ENCODE data around the gene MYLK2.
"Not testable (repeated sequence)": the region's sequence is repeated elsewhere in the genome, so short reads cannot be mapped to it uniquely, and the experiment has no call there.

Gene MYLK2

GRCh38 chr20:31815408-31816188, 3.6 kb upstream of the MYLK2 start:
- no peak for DNase-seq (ENCODE audit: low read depth in 3 of 3)

DNA sequence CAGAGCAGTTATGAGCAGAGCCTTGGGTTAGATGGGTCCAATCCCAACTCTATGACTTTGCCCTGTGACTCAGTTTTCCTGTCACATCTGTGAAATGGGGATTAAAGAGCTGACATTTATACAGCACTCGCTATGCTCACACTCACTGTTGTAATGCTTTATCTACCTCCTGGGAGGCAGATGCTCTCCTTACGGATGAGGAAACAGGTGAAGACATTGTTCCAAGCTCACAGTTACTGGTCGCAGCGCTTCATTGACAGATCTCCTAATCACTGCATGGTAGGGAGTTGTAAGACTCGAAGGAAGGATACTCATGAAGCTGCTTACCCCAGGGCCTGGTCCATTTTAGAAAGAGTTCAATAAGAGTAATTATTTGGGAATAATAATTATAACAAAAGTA, 2.9 kb upstream of the MYLK2 start:
- DNase-seq (ENCODE audit: low read depth in 3 of 3): no peak

GRCh38 chr20:31817461-31817860, 1.7 kb upstream of the MYLK2 start:
- no peak for DNase-seq (ENCODE audit: low read depth in 3 of 3)

DNA sequence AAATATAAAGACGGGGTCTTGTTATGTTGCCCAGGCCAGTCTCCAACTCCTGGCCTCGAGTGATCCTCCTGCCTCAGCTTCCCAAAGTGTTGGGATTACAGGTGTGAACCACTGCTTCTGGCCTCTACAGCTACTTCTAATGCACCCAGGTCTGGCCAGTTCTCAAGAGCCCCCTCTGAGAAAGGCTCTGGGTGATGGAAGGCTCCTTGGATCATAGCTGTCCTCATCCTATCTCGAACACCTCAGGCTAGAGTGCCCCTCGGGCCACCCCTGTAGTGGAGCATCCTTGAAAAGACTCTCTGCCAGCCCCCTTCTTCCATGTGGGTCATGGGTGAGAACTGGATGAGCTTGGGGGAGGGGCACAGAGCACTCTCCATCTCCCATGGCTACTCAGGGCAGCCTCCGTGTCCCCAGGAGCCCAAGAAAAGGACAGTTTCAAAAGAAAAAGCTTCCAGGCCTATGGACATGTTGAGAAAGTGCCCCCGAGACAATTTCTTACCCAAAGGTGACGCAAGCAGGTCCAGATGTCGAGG, 714 bp upstream of the MYLK2 start:
- DNase-seq (ENCODE audit: low read depth in 3 of 3): no peak

- no peak for DNase-seq (ENCODE audit: low read depth in 3 of 3)
These were observed 1.1 kb downstream of the MYLK2 start for GRCh38 chr20:31820228-31820627.

- no peak for DNase-seq (ENCODE audit: low read depth in 3 of 3)
These were observed 2.3 kb downstream of the MYLK2 start for GRCh38 chr20:31821427-31821826.

DNA sequence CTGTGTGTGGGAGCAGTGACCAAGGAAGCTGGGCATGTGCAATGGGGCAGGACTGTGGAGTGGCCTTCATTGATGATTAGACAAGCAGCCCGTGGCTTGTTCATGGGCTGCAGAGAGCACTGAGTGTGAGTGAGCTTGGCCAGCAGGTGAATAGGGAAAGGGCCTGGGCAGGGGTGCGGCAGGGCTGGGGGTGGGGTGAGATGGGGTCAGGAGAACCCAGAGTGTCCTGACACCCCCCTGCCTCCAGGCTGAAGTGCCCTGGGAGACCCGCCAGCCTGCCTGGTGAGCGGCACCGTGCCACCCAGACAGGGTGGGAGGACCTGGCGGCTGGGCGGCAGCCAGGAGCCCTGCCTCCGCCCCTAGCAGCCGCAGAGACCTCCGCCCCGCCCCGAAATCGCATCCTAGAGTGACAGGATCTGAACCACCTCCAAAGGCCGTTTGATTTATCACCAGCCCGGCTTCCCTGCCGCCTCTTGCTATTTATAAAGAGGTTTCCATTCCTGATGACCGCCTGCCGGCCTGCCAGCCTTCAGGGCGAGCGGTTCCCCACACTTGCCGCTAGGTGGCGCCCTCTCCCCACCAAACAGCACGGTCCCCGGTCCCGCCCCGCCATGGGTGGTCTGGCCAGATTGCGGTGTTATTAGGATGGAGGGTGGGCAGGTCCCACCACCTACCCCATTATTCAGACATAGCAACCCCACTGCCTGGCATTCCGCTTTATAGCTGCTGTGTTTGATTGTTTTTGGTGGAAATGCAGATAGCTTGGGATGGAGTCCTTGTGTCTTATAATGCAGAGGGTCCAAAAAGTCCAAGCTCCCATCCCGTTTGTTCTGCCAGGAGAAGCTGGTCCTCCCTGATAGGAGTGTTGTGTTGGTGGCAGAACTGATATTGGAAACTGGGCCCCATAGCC, 3.5 kb downstream of the MYLK2 start:
- peak; percentile 48 to 65 (median 55) for DNase-seq (ENCODE audit: low read depth in 3 of 3)

- no peak for DNase-seq (ENCODE audit: low read depth in 3 of 3)
These were observed 4.4 kb downstream of the MYLK2 start for GRCh38 chr20:31823360-31824124.

- DNase-seq (ENCODE audit: low read depth in 3 of 3): no peak
These were observed 4.9 kb downstream of the MYLK2 start for GRCh38 chr20:31824125-31824485.

DNA sequence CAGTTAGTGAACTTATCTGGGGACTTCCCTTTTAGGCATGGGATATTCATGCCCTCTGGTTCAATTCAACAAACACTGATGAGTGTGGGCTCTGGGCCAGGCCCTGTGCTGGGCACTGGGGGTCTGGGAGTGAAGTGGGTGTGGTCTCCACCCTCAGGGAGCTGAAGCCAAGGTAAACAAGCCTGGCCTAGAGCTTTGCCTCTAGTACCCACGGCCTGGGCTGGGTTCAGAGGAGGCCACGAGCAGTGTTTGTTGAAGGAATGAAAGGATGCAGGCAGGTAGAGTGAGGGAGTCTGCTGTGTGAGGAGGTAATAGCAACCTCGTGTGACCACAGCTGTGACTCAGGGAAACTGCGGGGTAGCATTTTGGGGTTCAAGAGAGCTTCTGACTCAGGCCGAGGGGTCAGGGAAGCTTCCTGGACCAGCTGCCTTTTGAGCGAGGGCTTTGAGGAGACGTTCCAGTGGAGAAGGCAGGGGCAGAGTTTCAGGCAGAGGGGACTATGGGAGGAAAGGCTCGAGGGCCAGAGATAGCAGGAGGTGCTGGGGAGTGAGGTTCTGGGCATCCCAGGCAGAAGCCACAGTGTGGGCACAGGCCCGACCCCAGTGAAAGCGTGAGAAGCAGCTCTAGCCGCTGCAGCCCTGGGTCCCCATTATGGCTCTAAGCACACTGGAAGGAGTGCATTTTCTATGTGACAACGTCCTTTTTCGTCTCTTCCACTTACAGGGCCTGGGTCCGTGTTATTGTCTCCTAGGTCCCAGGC, 5.6 kb downstream of the MYLK2 start:
- DNase-seq (ENCODE audit: low read depth in 3 of 3): no peak

DNA sequence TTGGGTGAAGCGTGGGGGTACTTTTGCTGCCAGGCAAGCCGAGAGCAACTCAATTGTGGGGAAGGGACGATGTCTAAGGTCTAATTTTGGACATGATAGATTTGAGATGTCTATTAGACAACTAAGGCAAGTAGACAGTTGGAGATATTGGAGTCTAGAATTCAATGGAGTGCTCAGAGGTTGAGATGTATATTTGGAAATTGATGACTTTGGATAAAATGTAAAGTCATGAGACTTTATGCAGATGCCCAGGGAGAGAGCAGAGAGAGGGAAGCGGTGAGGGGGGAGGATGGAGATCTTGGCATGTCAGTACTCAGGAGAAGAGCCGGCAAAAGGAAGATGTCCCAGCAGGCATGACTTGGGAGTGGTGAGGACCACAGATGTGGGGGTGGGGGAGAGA, 6.9 kb downstream of the MYLK2 start:
- DNase-seq (ENCODE audit: low read depth in 3 of 3): no peak

DNA sequence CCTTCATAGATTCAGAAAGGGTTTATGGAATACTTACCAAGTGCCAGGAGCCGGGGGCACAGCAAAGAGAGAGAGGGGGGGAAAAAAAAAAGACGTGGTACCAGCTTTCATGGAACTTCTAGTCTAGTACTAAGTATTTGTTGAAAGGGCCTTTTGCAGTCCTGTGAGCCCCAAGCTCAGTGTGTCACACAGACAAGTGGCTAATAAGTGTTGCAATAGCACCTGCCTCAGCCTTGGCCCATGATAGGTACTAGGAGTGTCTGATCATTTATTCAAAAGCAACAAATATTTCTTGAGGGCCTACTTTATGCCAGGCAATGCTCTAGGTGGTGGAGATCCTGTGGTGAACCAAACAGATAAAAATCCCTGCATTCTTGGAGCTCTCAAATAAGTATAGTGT, 7.9 kb downstream of the MYLK2 start:
- no peak for DNase-seq (ENCODE audit: low read depth in 3 of 3)

DNA sequence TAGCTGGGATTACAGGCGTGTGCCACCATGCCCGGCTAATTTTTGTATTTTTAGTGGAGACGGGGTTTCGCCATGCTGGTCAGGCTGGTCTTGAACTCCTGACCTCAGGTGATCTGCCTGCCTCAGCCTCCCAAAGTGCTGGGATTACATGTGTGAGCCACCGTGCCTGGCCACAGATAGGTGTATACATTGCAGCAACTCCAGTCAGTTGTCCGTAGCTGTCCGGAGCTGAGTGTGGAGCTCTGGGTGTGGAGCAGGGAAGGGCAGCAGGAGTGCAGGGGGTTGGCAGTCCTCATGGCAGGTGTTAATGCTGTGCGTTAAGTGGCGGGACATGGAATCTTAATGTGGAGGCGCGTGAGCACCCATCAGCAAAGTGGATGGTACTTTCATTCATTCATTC, 8.9 kb downstream of the MYLK2 start:
- not testable (repeated sequence) for DNase-seq (ENCODE audit: low read depth in 3 of 3)

DNA sequence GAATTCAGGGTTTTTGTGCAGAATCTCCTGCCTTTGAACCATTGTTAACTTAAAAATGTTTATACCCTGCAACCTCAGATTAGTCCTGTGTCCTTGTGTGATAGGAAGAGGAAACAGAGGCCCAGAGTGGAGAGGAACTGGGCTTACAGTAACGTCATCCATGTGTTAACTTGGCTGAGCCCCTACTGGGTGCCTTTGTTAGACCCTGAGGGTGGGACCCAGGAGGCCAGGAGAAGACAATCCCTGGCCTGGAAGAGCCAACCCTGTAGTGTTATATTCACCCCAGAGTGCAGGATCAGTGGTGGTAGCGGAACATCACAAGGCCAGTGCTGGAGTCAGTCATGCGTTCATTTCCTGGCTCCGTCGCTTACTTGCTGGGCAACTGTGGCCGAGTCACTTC, 10.6 kb downstream of the MYLK2 start:
- DNase-seq (ENCODE audit: low read depth in 3 of 3): no peak

DNA sequence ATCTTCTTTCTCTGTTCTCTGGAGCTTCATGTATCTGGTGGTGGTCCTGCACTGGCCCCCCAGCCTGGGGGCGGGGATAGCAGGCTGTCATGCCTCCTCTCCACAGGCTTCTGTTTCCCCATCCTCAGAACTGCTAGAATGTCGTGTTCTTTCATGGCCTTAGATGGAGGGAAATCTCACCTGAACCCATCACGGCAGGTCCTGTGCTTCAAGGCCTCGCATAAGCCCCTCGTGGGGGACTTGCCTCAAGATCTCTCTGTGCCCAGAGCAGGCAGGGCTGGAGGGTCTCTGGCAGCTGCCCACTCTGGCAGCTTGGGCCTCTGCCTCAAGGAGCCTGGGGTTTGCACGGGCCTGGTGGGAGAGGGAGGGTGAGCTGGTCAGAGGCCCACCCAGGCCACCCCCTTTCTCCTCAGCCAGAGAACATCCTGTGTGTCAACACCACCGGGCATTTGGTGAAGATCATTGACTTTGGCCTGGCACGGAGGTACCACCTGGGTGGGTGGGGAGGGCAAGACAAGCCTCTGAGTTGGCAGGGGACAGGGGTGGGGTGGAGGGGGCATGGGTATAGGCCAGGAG, 11.3 kb downstream of the MYLK2 start:
- DNase-seq (ENCODE audit: low read depth in 3 of 3): no peak

DNA sequence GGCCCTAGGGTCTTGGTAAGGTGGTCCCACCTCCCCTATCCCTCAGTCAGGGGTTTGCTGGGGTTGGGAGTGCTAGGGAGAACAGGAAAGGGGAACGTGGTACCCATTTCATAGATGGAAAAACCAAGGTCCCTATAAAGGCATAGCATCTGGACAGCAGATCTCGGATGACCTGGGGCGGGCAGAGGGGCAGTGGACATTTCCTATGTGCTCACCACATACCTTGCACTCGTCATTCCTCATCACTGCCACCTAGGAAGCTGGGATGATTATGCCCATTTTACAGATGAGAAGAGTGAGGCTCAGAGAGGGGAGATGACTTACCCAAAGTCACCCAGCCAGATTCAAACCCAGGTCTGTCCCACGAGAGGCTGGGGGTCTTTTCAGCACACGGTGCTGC, 12.1 kb downstream of the MYLK2 start:
- no peak for DNase-seq (ENCODE audit: low read depth in 3 of 3)

- DNase-seq (ENCODE audit: low read depth in 3 of 3): no peak
These were observed 12.7 kb downstream of the MYLK2 start for GRCh38 chr20:31831771-31832306.

GRCh38 chr20:31833130-31833930, 14.2 kb downstream of the MYLK2 start:
- DNase-seq (ENCODE audit: low read depth in 3 of 3): peak; percentile 23 to 53 (median 40)

DNA sequence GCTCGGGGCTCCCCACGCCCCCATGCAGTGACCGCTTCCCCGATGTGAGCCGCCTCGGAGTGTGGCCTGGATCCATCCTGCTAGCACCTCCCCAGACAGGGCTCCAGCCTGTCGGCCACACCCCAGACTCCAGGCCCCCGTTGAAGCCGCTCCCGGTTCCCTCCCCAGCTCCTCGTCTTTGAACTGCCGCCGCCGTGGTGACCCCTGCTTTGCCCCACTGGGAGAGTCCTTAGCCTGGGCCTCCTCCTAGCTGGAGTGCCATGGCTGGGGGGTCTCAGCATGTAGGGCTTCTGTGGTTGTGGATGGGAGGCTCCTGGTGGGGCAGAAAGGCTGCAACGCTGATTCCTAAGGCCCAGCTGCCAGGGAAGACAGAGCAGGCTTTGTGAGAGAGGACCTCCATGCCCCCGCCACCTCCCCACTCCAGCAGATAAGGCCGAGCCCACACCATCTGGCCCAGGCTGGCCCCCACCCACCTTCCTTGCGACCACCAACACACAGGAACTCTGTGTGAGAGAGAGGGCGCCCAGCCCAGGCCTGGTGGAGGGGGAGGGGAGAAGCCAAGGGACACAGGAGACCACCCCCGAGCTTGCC, 14.9 kb downstream of the MYLK2 start:
- DNase-seq (ENCODE audit: low read depth in 3 of 3): no peak

Data from stimulated activated CD4-positive, alpha-beta T cell treated with anti-CD3 and anti-CD28 coated beads, TNF-alpha, amount 100 ng/mL, for 48 hours (primary cell).